Activated CD8-positive, alpha-beta memory T cell treated with anti-CD3 and anti-CD28 coated beads for 48 hours (primary cell): ENCODE measurements around the gene MMP24OS.
A peak's percentile ranks its signal among the peaks of the same experiment; 100 is the strongest.
"Not testable (repeated sequence)": the region's sequence is repeated elsewhere in the genome, so short reads cannot be mapped to it uniquely, and the experiment has no call there.

Source experiments
- DNase-seq, 3 experiments: peaks; one replicate each; pipeline ENCODE4 v3.0.0-alpha.2; 2020; ENCODE audit warnings: low read depth in 2 of 3, low spot score in 2 of 3

The MMP24OS gene

GRCh38 chr20:35276408-35276807 is 1.5 kb downstream of the MMP24OS start:
- no peak for DNase-seq

GRCh38 chr20:35275741-35276251 is 2.1 kb downstream of the MMP24OS start:
- DNase-seq = no peak

GRCh38 chr20:35274172-35275092 is 3.5 kb downstream of the MMP24OS start:
- no peak for DNase-seq

GRCh38 chr20:35273449-35274171 is 4.3 kb downstream of the MMP24OS start:
- no peak for DNase-seq

GRCh38 chr20:35271904-35272303 is 6.0 kb downstream of the MMP24OS start:
- DNase-seq = no peak

- DNase-seq = no peak
These were observed 6.6 kb downstream of the MMP24OS start for GRCh38 chr20:35271073-35271882.

GRCh38 chr20:35270021-35270902 is 7.7 kb downstream of the MMP24OS start:
- DNase-seq = no peak

GRCh38 chr20:35269055-35269781 is 8.7 kb downstream of the MMP24OS start:
- peak in 2 of 3 experiments; percentile 22 to 38 for DNase-seq

GRCh38 chr20:35267092-35267491 is 10.8 kb downstream of the MMP24OS start:
- DNase-seq = no peak

- DNase-seq = no peak
These were observed 13.2 kb downstream of the MMP24OS start for GRCh38 chr20:35264755-35265154.

GRCh38 chr20:35263532-35264341 is 14.2 kb downstream of the MMP24OS start:
- DNase-seq = no peak

- DNase-seq = not testable (repeated sequence)
These were observed 15.0 kb downstream of the MMP24OS start for GRCh38 chr20:35262731-35263531.

GRCh38 chr20:35262321-35262720 is 15.6 kb downstream of the MMP24OS start:
- DNase-seq = not testable (repeated sequence)

GRCh38 chr20:35260426-35260825 is 17.5 kb downstream of the MMP24OS start:
- no peak for DNase-seq

GRCh38 chr20:35257175-35257909 is 20.6 kb downstream of the MMP24OS start:
- DNase-seq = no peak

- no peak for DNase-seq
These were observed 23.4 kb downstream of the MMP24OS start for GRCh38 chr20:35254448-35254999.

- no peak for DNase-seq
These were observed 24.9 kb downstream of the MMP24OS start for GRCh38 chr20:35253010-35253409.
